ENCODE data around the gene NFAM1. TPM values are rescaled to one million over a fixed set of nuclear protein-coding genes. Genes with fewer than 3 reads are reported as not detected.

NFAM1 gene
- total RNA-seq, 8 experiments from 2014 or later: 0.16 to 1.1 (median 0.54) TPM

GRCh38 chr22:42437488-42438292, 5.5 kb upstream of the NFAM1 start:
- ATAC-seq (replicated peaks in 6 of 8): peak; percentile 75 to 90 (median 84)
- in situ Hi-C loops (cut with MboI; ENCODE audit: low pct_unique_long_range_greater_than_20kb in 2 of 9, low sequenced_read_pairs in 9 of 9, unreplicated experiment in 9 of 9): loop anchor here in 8 of 9 experiments (25.0 kb wide), 2 partner anchors 150 to 275 kb away; no protein-coding TSS in a partner anchor
- peak overlapping the region in 4 of 5 donors; percentile 20 to 32 (median 25) for H3K4me3 ChIP-seq
- WGBS, 10 experiments: 0% methylated on average over 1 to 8 of the region's 33 CpGs; no CpG with 5 or more reads in 7 of the 10 experiments
- H3K27ac ChIP-seq: no peak overlapping the region
- H3K4me1 ChIP-seq (replicated peaks in 1 of 2): peaks cover 26 to 30% of the 10 kb centered on the region in 2 donors

DNA sequence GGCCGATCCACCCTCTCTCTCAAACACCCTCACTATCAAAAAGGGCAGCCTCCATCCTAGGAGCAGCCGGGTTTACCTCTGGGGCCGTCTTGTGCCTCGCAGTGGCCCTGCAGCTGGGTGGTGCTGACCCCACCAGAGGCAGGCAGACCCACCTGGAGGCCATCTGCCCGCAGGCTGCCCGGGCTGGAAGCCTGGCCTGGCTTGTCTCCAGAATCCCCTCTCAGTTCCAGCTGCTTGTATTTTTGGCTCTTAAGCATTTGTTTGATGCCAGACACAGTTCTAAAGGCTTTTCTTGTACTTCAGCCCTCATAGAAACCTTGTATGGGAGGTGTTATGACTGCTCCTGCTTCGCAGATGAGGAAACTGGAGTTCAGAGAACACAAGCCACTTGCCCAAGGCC, 4.2 kb upstream of the NFAM1 start:
- Histone ChIP-seq H3K4me3 (no peak overlapping the region), H3K4me1 (replicated peaks in 1 of 2) (peaks cover 39 to 43% of the 10 kb centered on the region in 2 donors), H3K27ac (no peak overlapping the region)
- in situ Hi-C loops (cut with MboI; ENCODE audit: low pct_unique_long_range_greater_than_20kb in 2 of 9, low sequenced_read_pairs in 9 of 9, unreplicated experiment in 9 of 9): loop anchor here in 8 of 9 experiments (25.0 kb wide), 2 partner anchors 149 to 274 kb away; no protein-coding TSS in a partner anchor
- no peak for ATAC-seq (replicated peaks in 6 of 8)
- WGBS, 10 experiments: 75 to 100% (median 88%) methylated on average over 1 to 4 of the region's 7 CpGs; no CpG with 5 or more reads in 6 of the 10 experiments

- WGBS, 10 experiments: 45 to 100% (median 81%) methylated on average over 1 to 7 of the region's 14 CpGs; no CpG with 5 or more reads in 5 of the 10 experiments
- Histone ChIP-seq H3K4me1 (replicated peaks in 1 of 2) (peaks cover 48 to 52% of the 10 kb centered on the region in 2 donors), H3K4me3 (no peak overlapping the region), H3K27ac (no peak overlapping the region)
- in situ Hi-C loops (cut with MboI; ENCODE audit: low pct_unique_long_range_greater_than_20kb in 2 of 9, low sequenced_read_pairs in 9 of 9, unreplicated experiment in 9 of 9): loop anchor here in 8 of 9 experiments (25.0 kb wide), 2 partner anchors 148 to 273 kb away; no protein-coding TSS in a partner anchor
- no peak for ATAC-seq (replicated peaks in 6 of 8)
Measured at GRCh38 chr22:42434748-42435425, 2.7 kb upstream of the NFAM1 start.

DNA sequence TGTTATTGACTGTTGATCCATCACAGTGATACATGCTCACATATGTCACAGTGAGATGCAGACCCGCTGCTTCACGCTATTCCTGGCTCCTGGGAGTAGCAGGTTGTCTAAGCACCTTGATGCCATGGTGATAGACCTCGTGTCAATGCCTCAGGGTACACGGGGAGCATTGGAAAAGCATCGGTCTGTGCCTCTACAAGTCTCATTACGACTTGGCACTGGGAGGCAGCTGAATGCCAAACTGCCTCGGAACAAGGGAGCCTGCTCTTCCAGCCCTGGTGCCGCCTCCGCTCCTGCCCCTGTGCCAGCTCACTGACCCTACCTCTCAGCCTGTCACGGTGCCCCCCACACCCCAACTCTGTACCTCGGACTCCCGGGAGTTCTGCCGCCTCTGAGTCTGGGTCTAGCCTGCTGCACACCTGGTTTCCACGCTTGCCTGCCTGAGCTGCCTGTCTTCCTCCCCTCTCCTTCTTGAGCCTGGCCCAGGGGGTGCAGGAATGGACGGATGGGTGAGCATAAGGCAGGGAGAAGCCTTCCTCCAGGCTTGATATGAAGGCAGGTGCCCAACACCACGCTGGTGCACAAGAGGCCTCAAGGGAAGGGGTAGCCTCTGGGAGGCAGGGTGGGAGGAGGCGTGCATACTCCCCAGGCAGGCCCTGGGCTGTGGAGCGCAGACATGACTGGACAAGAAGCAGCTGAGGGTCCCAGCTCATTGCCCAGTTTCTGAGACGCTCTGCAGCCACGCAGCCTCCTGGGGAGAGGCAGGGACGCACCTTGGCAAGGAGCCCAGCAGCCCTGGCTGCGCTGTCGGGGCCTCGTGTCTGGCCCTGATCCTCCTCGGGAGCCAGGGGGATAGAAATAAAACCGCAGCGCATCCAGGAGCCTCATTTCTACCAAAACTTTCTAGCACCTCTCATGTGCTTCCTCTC, 1.8 kb upstream of the NFAM1 start:
- WGBS, 10 experiments: 26 to 100% (median 59%) methylated on average over 1 to 14 of the region's 27 CpGs; no CpG with 5 or more reads in 2 of the 10 experiments
- no peak overlapping the region for H3K27ac ChIP-seq
- ATAC-seq (replicated peaks in 6 of 8): peak in 3 of 8 experiments; percentile 5 to 44 (median 7)
- in situ Hi-C loops (cut with MboI; ENCODE audit: low pct_unique_long_range_greater_than_20kb in 2 of 9, low sequenced_read_pairs in 9 of 9, unreplicated experiment in 9 of 9): loop anchor here in 8 of 9 experiments (25.0 kb wide), 2 partner anchors 147 to 272 kb away; no protein-coding TSS in a partner anchor
- H3K4me1 ChIP-seq (replicated peaks in 1 of 2): peaks cover 46 to 49% of the 10 kb centered on the region in 2 donors
- no peak overlapping the region for H3K4me3 ChIP-seq

- WGBS, 10 experiments: 30 to 82% (median 45%) methylated on average over 2 to 4 of the region's 8 CpGs; no CpG with 5 or more reads in 6 of the 10 experiments
- ATAC-seq (replicated peaks in 6 of 8): no peak
- Histone ChIP-seq H3K4me1 (replicated peaks in 1 of 2) (peaks cover 42 to 49% of the 10 kb centered on the region in 2 donors), H3K4me3 (no peak overlapping the region), H3K27ac (no peak overlapping the region)
- in situ Hi-C loops (cut with MboI; ENCODE audit: low pct_unique_long_range_greater_than_20kb in 2 of 9, low sequenced_read_pairs in 9 of 9, unreplicated experiment in 9 of 9): loop anchor here in 8 of 9 experiments (25.0 kb wide), 2 partner anchors 146 to 271 kb away; no protein-coding TSS in a partner anchor
Measured at GRCh38 chr22:42432818-42433217, 615 bp upstream of the NFAM1 start.

GRCh38 chr22:42431401-42432019, 693 bp downstream of the NFAM1 start:
- no peak overlapping the region for H3K4me3 ChIP-seq
- peak overlapping the region in 1 of 2 donors; percentile 47 for H3K27ac ChIP-seq
- WGBS, 10 experiments: 100% methylated on average over 1 of the region's 17 CpGs; no CpG with 5 or more reads in 9 of the 10 experiments
- H3K4me1 ChIP-seq (replicated peaks in 1 of 2): peaks cover 45 to 49% of the 10 kb centered on the region in 2 donors
- in situ Hi-C loops (cut with MboI; ENCODE audit: low pct_unique_long_range_greater_than_20kb in 2 of 9, low sequenced_read_pairs in 9 of 9, unreplicated experiment in 9 of 9): loop anchor here in 8 of 9 experiments (25.0 kb wide), 2 partner anchors 144 to 269 kb away; no protein-coding TSS in a partner anchor
- ATAC-seq (replicated peaks in 6 of 8): peak in 5 of 8 experiments; percentile 5 to 79 (median 6)

- H3K4me3 ChIP-seq: no peak overlapping the region
- ATAC-seq (replicated peaks in 6 of 8): no peak
- H3K27ac ChIP-seq: no peak overlapping the region
- peaks cover 45 to 49% of the 10 kb centered on the region in 2 donors for H3K4me1 ChIP-seq (replicated peaks in 1 of 2)
- 31 to 92% (median 75%) methylated on average over 2 to 7 of the region's 9 CpGs; no CpG with 5 or more reads in 2 of the 10 experiments for WGBS, 10 experiments
- in situ Hi-C loops (cut with MboI; ENCODE audit: low pct_unique_long_range_greater_than_20kb in 2 of 9, low sequenced_read_pairs in 9 of 9, unreplicated experiment in 9 of 9): loop anchor here in 8 of 9 experiments (25.0 kb wide), 2 partner anchors 143 to 268 kb away; no protein-coding TSS in a partner anchor
Measured at GRCh38 chr22:42430528-42431125, 1.6 kb downstream of the NFAM1 start.

DNA sequence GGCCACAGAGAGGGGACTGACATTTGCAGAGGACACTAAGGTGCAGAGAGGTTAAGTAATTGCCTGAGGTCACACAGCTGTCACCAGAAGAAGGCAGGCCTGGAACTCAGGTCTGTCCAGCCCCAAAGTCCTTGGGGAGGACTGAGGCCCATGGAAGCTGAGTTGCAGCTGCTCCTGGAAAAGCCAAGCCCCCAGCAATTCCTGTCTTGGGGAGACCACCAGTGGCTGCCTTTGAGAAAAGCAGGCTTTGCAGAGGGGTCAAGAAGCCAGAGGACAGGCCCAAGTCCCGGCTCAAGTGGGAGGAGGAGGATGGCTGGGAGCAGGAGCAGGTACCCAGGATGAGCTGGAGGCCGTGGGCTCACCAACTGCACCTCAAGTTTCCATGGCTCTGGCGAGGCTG, 3.4 kb downstream of the NFAM1 start:
- 40 to 85% (median 72%) methylated on average over 1 to 3 of the region's 3 CpGs; no CpG with 5 or more reads in 6 of the 10 experiments for WGBS, 10 experiments
- no peak for ATAC-seq (replicated peaks in 6 of 8)
- Histone ChIP-seq H3K4me1 (replicated peaks in 1 of 2) (peaks cover 38 to 40% of the 10 kb centered on the region in 2 donors), H3K27ac (no peak overlapping the region), H3K4me3 (no peak overlapping the region)
- in situ Hi-C loops (cut with MboI; ENCODE audit: low pct_unique_long_range_greater_than_20kb in 2 of 9, low sequenced_read_pairs in 9 of 9, unreplicated experiment in 9 of 9): loop anchor here in 8 of 9 experiments (25.0 kb wide), 2 partner anchors 141 to 266 kb away; no protein-coding TSS in a partner anchor

DNA sequence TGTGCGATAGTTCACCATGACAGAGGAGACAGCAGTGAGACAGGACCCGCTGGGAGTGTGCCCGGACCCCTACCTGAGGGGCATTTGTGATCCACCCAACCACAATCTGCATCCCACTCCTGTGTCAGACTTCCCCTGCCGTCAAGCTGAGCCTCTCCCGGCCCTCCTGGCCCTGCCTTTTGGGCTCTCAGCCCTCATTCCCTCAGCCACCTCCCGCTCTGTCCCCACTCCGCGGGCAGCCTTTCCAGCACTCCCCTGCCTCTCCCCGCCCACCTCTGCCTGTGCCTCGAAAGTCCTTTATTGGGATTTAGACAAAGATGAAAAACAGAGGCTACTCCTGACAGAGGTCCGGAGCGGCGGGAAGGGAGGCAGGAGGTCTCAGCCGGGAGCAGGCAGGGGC, 4.2 kb downstream of the NFAM1 start:
- WGBS, 10 experiments: 0 to 100% (median 43%) methylated on average over 1 to 4 of the region's 14 CpGs; no CpG with 5 or more reads in 4 of the 10 experiments
- no peak overlapping the region for H3K4me3 ChIP-seq
- ATAC-seq (replicated peaks in 6 of 8): no peak
- in situ Hi-C loops (cut with MboI; ENCODE audit: low pct_unique_long_range_greater_than_20kb in 2 of 9, low sequenced_read_pairs in 9 of 9, unreplicated experiment in 9 of 9): loop anchor here in 8 of 9 experiments (25.0 kb wide), 2 partner anchors 141 to 266 kb away; no protein-coding TSS in a partner anchor
- no peak overlapping the region for H3K27ac ChIP-seq
- peaks cover 31 to 33% of the 10 kb centered on the region in 2 donors for H3K4me1 ChIP-seq (replicated peaks in 1 of 2)

- H3K4me1 ChIP-seq (replicated peaks in 1 of 2): peaks cover 22 to 24% of the 10 kb centered on the region in 2 donors
- H3K4me3 ChIP-seq: no peak overlapping the region
- ATAC-seq (replicated peaks in 6 of 8): no peak
- in situ Hi-C loops (cut with MboI; ENCODE audit: low pct_unique_long_range_greater_than_20kb in 2 of 9, low sequenced_read_pairs in 9 of 9, unreplicated experiment in 9 of 9): loop anchor here in 8 of 9 experiments (25.0 kb wide), 2 partner anchors 140 to 265 kb away; no protein-coding TSS in a partner anchor
- 46 to 66% (median 50%) methylated on average over 2 to 5 of the region's 9 CpGs; no CpG with 5 or more reads in 7 of the 10 experiments for WGBS, 10 experiments
- H3K27ac ChIP-seq: no peak overlapping the region
Measured at GRCh38 chr22:42427167-42427566, 5.0 kb downstream of the NFAM1 start.

DNA sequence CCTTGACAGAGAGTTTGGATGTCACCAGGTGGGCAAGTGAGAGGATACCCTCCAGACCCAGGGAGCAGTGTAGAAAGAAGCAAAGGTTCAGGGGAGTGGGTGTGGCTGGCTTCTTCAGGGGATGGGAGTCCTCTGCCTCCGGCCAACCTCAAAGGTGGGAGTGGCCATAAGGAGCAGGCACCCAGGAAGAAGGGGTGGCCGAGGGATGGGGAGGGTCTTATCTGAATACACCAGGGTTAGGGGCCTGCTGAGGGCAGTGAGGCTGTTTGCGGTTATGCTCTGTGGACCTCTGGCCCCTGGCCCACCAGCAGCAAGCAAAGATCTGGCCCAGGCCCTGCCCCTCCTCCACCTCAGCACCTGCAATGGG, 6.2 kb downstream of the NFAM1 start:
- in situ Hi-C loops (cut with MboI; ENCODE audit: low pct_unique_long_range_greater_than_20kb in 2 of 9, low sequenced_read_pairs in 9 of 9, unreplicated experiment in 9 of 9): loop anchor here in 8 of 9 experiments (25.0 kb wide), 2 partner anchors 139 to 264 kb away; no protein-coding TSS in a partner anchor
- 60% methylated on average over 1 of the region's 3 CpGs; no CpG with 5 or more reads in 9 of the 10 experiments for WGBS, 10 experiments
- Histone ChIP-seq H3K4me3 (no peak overlapping the region), H3K4me1 (replicated peaks in 1 of 2) (peaks cover 10 to 12% of the 10 kb centered on the region in 2 donors), H3K27ac (no peak overlapping the region)
- ATAC-seq (replicated peaks in 6 of 8): peak in 1 of 8 experiments; percentile 15
